ENCODE measurements around the gene DENND5A.
"Not testable (repeated sequence)": the region's sequence is repeated elsewhere in the genome, so short reads cannot be mapped to it uniquely, and the experiment has no call there.

Gene DENND5A

GRCh38 chr11:9210224-9210921, 54.8 kb downstream of the DENND5A start:
- no peak for DNase-seq

- not testable (repeated sequence) for DNase-seq
Observed at GRCh38 chr11:9209604-9210003, 55.5 kb downstream of the DENND5A start.

DNA sequence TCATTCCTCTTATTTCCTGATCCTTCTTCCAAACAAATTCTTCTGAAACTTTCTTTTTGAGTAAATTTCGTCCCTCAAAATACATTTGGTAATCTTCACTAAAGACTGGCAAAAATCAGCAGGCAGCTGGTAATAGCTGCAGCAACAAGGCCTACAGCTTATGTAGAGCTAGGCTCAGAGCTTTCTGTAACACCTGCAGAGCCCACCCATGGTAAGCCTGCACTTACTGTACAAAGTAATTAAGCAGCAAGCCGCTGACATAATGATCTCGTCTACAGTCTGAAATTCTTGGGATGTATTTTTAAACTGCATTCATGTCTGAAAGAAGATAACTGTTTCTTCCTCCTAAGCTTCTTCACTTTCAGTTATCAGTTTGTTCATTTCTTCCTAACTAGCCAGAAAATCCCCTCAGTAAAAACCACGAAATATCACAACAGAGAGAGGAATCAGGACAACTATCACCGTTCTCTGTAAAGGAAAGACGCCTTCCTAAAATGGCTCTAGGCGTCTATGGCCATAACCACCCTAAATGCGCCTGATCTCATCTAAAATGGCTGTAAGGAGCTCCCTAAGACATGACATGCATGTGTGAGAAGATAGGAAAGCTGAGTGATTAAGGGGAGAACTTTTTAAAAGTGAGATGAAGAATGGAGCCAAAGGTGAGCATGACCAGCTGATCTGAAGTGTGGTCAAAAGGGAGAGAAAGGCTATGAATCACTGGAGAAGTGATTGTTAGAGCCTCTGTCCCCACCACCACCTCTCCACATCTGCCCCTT, 56.2 kb downstream of the DENND5A start:
- DNase-seq = no peak

- DNase-seq = no peak
Observed at GRCh38 chr11:9207229-9207628, 57.9 kb downstream of the DENND5A start.

- DNase-seq = no peak
Observed at GRCh38 chr11:9206496-9206895, 58.7 kb downstream of the DENND5A start.

DNA sequence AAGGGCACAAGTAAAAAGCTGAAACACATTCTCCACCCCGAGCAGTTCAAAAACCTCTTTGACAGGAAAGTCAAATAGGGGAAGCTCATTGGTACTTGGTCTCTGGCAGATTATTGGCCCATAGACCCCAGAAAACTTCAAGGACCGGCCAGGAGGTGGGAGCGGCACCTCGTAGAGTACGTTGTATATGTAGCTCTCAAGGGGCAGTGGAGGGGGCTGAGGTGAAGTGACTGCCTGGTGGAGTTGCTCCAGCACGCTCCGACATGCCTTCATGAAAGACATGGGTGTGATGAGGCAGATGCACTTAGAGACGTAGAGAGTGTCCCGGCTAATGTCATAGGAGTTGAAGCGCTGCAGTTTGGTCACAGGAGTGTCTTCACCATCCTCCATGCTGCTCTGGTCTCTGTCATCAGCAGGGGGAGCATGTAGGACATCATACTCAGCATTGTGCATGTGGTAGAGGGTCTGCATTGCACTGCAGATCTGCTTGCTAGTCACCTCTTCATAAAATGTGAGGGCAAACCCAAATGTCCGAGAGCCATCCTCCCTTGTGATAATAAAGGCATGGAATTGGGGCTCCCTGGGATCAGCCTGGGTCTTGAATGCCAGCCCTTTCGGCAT, 61.3 kb downstream of the DENND5A start:
- DNase-seq = no peak

GRCh38 chr11:9201372-9202162, 63.6 kb downstream of the DENND5A start:
- DNase-seq = no peak

DNA sequence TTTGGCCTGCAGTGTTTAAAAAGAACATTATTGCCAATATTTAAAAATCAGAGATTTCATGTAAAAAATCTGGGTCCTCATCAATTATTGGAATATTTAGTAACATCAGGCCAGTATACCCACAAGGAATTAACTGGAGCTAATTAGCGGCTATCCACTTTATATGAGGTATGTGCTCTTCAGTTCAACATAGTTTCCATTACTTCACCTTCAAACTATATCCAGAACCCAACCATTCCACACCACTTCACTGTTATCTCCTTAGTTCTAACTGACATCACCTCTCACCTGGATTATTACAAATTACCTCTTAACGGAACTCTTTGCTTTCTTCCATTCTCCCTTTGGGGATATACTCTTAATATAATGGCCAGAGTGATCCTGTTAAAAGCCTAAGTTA, 64.7 kb downstream of the DENND5A start:
- no peak for DNase-seq

- no peak for DNase-seq
Observed at GRCh38 chr11:9193316-9193715, 71.8 kb downstream of the DENND5A start.

- no peak for DNase-seq
Observed at GRCh38 chr11:9192561-9192960, 72.6 kb downstream of the DENND5A start.

DNA sequence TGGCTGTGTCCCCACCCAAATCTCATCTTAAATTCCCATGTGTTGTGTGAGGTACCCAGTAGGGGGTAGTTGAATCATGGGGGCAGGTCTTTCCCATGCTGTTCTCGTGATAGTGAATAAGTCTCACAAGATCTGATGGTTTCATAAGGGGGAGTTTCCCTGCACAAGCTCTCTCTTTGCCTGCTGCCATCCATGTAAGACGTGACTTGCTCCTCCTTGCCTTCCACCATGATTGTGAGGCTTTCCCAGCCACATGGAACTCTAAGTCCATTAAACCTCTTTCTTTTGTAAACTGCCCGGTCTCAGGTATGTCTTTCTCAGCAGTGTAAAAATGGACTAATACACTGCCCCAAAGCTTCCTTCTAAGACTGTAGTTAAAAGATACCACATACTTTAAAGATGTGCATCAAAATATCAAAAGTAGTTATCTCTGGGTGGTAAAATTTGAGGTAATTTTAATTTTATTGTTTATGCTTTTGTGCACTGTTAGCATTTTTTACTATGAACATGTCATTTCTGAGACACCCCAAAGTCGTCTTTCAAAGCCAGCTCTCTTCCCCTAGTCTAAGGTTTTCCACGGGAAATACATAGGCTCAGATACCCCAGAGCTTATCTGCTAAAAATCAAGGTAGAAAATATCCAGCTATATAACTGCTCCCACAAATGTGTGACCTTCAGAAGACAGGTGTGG, 74.7 kb downstream of the DENND5A start:
- not testable (repeated sequence) for DNase-seq

DNA sequence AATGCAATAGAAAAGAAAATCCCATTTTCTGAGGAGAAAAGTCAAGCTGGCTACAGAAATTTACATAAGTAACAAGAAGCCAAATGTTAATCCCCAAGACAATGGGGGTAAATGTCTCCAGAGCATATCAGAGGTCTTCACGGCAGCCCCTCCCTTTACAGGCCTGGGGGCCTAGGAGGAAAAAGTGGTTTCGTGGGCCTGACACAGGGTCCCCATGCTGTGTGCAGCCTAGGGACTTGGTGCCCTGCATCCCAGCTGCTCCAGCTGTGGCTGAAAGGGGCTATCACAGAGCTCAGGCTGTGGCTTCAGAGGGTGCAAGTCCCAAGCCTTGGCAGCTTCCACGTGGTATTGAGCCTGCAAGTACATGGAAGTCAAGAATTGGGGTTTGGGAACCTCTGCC, 76.3 kb downstream of the DENND5A start:
- not testable (repeated sequence) for DNase-seq

DNA sequence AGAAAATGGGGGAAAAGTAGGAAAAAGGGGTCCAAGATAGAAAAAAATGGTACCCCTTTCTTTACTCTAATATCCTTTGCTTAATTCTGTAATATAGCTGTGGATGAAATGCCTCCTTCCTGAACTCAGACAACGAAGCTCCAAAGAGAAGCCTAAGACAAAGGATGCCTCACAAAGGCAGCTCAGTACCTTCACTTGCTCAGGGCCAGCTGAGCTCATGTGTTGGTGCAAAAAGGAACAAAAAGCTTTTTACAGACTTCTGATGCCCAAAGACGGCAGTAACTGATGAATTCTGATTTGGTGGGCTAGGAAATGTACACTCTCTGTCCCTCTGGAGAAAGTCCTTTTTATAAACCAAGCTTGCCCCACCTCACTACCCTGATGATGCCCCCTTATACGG, 77.5 kb downstream of the DENND5A start:
- DNase-seq = no peak

- DNase-seq = no peak
Observed at GRCh38 chr11:9184516-9184915, 80.6 kb downstream of the DENND5A start.

DNA sequence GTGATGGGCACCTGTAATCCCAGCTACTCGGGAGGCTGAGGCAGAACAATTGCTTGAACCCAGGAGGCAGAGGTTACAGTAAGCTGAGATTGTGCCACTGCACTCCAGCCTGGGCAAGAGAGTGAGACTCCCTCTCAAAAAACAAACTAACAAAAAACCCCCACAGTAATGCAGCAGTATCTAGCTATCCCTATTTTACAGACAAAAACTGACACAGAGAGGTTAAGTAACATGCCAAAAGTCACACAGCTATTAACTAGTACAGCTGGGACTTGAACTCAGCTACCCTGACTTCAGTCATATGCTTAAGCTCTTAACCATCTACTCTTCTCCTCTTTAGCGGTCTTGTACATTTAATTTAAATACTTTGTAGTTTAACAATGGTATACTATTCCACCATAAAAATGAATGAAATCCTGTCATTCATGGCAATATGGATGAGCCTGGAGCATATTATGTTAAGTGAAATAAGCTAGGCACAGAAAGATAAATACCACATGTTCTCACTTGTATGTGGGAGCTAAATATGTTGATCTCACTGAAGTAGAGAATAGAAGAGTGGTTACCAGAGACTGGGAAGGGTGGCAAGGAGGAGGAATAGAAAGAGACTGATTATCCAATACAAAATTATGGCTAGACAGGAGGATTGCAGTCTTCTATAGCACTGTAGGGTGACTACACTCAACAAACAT, 82.8 kb downstream of the DENND5A start:
- no peak for DNase-seq

DNA sequence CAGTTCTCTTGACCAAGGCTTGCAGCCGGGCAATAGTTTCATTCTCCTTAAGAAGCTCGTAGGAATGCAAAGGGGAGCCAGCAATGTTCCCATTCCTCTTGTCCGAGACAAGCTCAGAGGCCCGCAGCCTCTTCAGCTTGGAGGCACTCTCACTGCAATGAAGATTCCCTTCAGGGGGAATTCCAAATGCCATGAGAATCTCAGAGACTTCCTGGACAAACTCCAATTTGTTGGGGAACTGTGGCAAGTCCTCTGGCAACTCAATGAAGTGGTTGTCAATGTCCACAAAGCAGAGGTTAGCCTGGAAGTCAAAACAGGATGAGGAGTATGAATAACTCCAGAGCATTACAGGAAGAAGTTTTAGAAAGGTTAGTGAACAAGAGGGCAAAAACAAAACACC, 84.4 kb downstream of the DENND5A start:
- DNase-seq = no peak

GRCh38 chr11:9179141-9179540, 86.0 kb downstream of the DENND5A start:
- DNase-seq = no peak

DNA sequence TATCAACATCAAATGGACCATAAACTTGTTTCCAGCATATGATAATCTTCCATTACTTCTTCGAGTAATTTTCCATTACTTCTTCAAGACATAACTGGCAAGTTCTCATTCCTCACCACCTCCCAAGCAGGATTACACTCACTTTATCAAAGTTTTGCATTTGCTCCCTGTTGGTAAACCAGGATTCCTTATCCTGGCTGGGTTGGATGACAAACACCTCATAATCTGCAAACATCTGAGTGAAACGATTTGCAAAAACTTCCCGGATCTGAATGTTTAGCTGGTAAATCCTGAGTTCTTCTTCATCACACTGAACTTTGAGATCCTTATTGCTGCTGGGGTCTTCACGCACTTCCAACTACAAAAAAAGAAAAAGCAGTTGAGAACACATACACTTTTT, 86.4 kb downstream of the DENND5A start:
- DNase-seq = no peak

GRCh38 chr11:9177438-9178091, 87.6 kb downstream of the DENND5A start:
- no peak for DNase-seq

GRCh38 chr11:9176550-9176949, 88.6 kb downstream of the DENND5A start:
- DNase-seq = no peak

- no peak for DNase-seq
Observed at GRCh38 chr11:9176136-9176535, 89.0 kb downstream of the DENND5A start.
